HepG2 (cell line): Measurements from ENCODE around the gene DCDC1. TPM values are rescaled to one million over a fixed set of nuclear protein-coding genes. Genes with fewer than 3 reads are reported as not detected.
A peak's percentile ranks its signal among the peaks of the same experiment; 100 is the strongest.

Source experiments
- ATAD3A ChIP-seq: sonication (generic); formaldehyde crosslinking; IDR thresholded peaks from 2 replicates; pipeline ENCODE4 v1.4.0; 2020; ENCODE audit warnings: missing genetic modification reagents
- BRCA1 ChIP-seq: sonication (generic); formaldehyde crosslinking; IDR thresholded peaks from 2 replicates; pipeline ENCODE4 v1.4.0; 2020; ENCODE audit warnings: missing genetic modification reagents
- CEBPG ChIP-seq: IDR thresholded peaks from 2 replicates; pipeline ENCODE4 v1.6.1; 2016
- CHD4 ChIP-seq: fragments of 200-600 bp; sonication (generic); IDR thresholded peaks from 2 replicates; pipeline ENCODE4 v1.7.0; 2017; ENCODE audit warnings: mild to moderate bottlenecking, low read length, borderline replicate concordance
- EZH2 ChIP-seq: conservative IDR thresholded peaks from 2 replicates; pipeline ENCODE4 v1.6.1; 2012; ENCODE audit warnings: mild to moderate bottlenecking, low read depth, low read length, moderate library complexity
- FOXC1 ChIP-seq: sonication (generic); formaldehyde crosslinking; IDR thresholded peaks from 2 replicates; pipeline ENCODE4 v1.8.0; 2022; ENCODE audit warnings: mild to moderate bottlenecking, missing genetic modification reagents, borderline replicate concordance
- FOXO1 ChIP-seq: sonication (generic); formaldehyde crosslinking; IDR thresholded peaks from 2 replicates; pipeline ENCODE4 v1.4.0; 2020; ENCODE audit warnings: missing genetic modification reagents
- GTF2F1 ChIP-seq: fragments of 150-350 bp; IDR thresholded peaks from 2 replicates; pipeline ENCODE4 v1.6.1; 2014; ENCODE audit warnings: low read length
- HCFC1 ChIP-seq: fragments of 150-350 bp; IDR thresholded peaks from 2 replicates; pipeline ENCODE4 v1.6.1; 2014; ENCODE audit warnings: low read depth, low read length
- HNRNPH1 ChIP-seq: fragments of 200-400 bp; formaldehyde crosslinking; optimal IDR thresholded peaks from 2 replicates; pipeline ENCODE3; 2017; ENCODE audit warnings: mild to moderate bottlenecking, low read depth, low read length
- HNRNPL ChIP-seq: fragments of 200-400 bp; formaldehyde crosslinking; IDR thresholded peaks from 2 replicates; pipeline ENCODE4 v1.6.1; 2017; ENCODE audit warnings: mild to moderate bottlenecking, low read depth, low read length
- HOXD1 ChIP-seq: sonication (generic); formaldehyde crosslinking; IDR thresholded peaks from 2 replicates; pipeline ENCODE4 v1.5.0; 2020; ENCODE audit warnings: missing genetic modification reagents
- IRX3 ChIP-seq: sonication (generic); formaldehyde crosslinking; IDR thresholded peaks from 2 replicates; pipeline ENCODE4 v1.8.1; 2023; ENCODE audit warnings: mild to moderate bottlenecking, low read depth, missing genetic modification reagents, borderline replicate concordance
- JUND ChIP-seq: sonication (generic); formaldehyde crosslinking; IDR thresholded peaks from 2 replicates; pipeline ENCODE4 v1.8.0; 2022; ENCODE audit warnings: mild to moderate bottlenecking, missing genetic modification reagents
- KDM3A ChIP-seq: IDR thresholded peaks from 2 replicates; pipeline ENCODE4 v1.6.1; 2018; ENCODE audit warnings: low read depth, missing compliant biosample characterization
- KLF12 ChIP-seq: sonication (generic); formaldehyde crosslinking; IDR thresholded peaks from 2 replicates; pipeline ENCODE4 v1.4.0; 2020; ENCODE audit warnings: missing genetic modification reagents, borderline replicate concordance
- RAD51 ChIP-seq: fragments of 450-650 bp; IDR thresholded peaks from 2 replicates; pipeline ENCODE4 v1.6.1; 2016; ENCODE audit warnings: borderline replicate concordance
- SOX13 ChIP-seq, 3 experiments: fragments of 450-650 bp in 1 of 3; sonication (generic) in 1 of 3; formaldehyde crosslinking in 1 of 3; IDR thresholded peaks in 2 of 3; conservative IDR thresholded peaks in 1 of 3; 2 replicates each; pipeline versions ENCODE4 v1.5.0 to v1.6.1; 2016 to 2020; ENCODE audit warnings: antibody characterized with exemption in 1 of 3, mild to moderate bottlenecking in 1 of 3, missing compliant biosample characterization in 1 of 3, missing genetic modification reagents in 1 of 3, moderate library complexity in 1 of 3
- SRSF4 ChIP-seq: fragments of 200-400 bp; formaldehyde crosslinking; IDR thresholded peaks from one replicate; pipeline ENCODE4 v1.6.1; 2018; ENCODE audit warnings: mild to moderate bottlenecking, low read depth, low read length, moderate library complexity; ENCODE audit not compliant: poor library complexity, severe bottlenecking
- ZBTB43 ChIP-seq: sonication (generic); formaldehyde crosslinking; conservative IDR thresholded peaks from 2 replicates; pipeline ENCODE4 v1.4.0; 2020; ENCODE audit warnings: missing genetic modification reagents
- ZNF160 ChIP-seq: sonication (generic); formaldehyde crosslinking; IDR thresholded peaks from 2 replicates; pipeline ENCODE4 v1.8.0; 2022; ENCODE audit warnings: mild to moderate bottlenecking, inconsistent platforms, missing genetic modification reagents
- ZNF317 ChIP-seq: sonication (generic); formaldehyde crosslinking; IDR thresholded peaks from 2 replicates; pipeline ENCODE4 v1.5.0; 2020; ENCODE audit warnings: mild to moderate bottlenecking, missing genetic modification reagents
- ZNF468 ChIP-seq: sonication (generic); formaldehyde crosslinking; IDR thresholded peaks from 2 replicates; pipeline ENCODE4 v1.8.0; 2022; ENCODE audit warnings: mild to moderate bottlenecking, moderate library complexity, missing genetic modification reagents
- ZSCAN29 ChIP-seq: sonication (generic); formaldehyde crosslinking; conservative IDR thresholded peaks from 2 replicates; pipeline ENCODE4 v1.4.0; 2020; ENCODE audit warnings: mild to moderate bottlenecking, missing genetic modification reagents
- polyA plus RNA-seq, 8 experiments: library from polyadenylated mRNA; depleted of rRNA in 3 of 8; stranded (reverse) in 7 of 8; unstranded in 1 of 8; fragments of >200 nt; fragmentation: Illumina TruSeq in 4 of 8; extraction: Trizol in 4 of 8; gene quantifications; 2 replicates each; pipeline versions ENCODE4 v1.2.1 to v1.2.3, GENCODE V29; 2011 to 2016; ENCODE audit warnings: low read depth in 4 of 8, missing spikeins in 1 of 8, mixed read lengths in 1 of 8; ENCODE audit not compliant: insufficient read depth in 1 of 8
- total RNA-seq, 5 experiments: library from RNA; depleted of rRNA; stranded (reverse); fragments of >200 nt; fragmentation: Illumina TruSeq; extraction: Trizol; gene quantifications; 2 replicates each; pipeline ENCODE4 v1.2.3, GENCODE V29; 2016; ENCODE audit warnings: low read depth in 1 of 5
- TF ChIP-seq, protein P1 (sequence below): sonication (generic); formaldehyde crosslinking; IDR thresholded peaks from 2 replicates; pipeline ENCODE4 v1.4.0; 2020; ENCODE audit warnings: missing genetic modification reagents, borderline replicate concordance
- TF ChIP-seq, protein P2 (sequence below): sonication (generic); formaldehyde crosslinking; IDR thresholded peaks from 2 replicates; pipeline ENCODE4 v1.5.1; 2020; ENCODE audit warnings: missing genetic modification reagents, mild to moderate bottlenecking, borderline replicate concordance

DCDC1 gene
- total and polyA plus RNA-seq, 2 of the 13 experiments (the other 11 are each of a cell fraction or from before 2014, with no cell fraction given), result 0.12 to 0.27 TPM

GRCh38 chr11:31369348-31370329 is at the start of gene DCDC1, which contains the start of gene DNAJC24 (continued):
- TF ChIP-seq ZNF317 (peak; percentile 50; the same call in 1 of the 2 replicates), ATAD3A (CRISPR knock-in tag) (no peak), HOXD1 (CRISPR knock-in tag) (no peak), RAD51 (no peak), FOXC1 (no peak), CEBPG (CRISPR knock-in tag) (no peak), EZH2 (no peak), KLF12 (CRISPR knock-in tag) (no peak), KDM3A (CRISPR knock-in tag) (no peak), HNRNPH1 (peak; percentile 57), CHD4 (no peak), SRSF4 (no peak), SOX13 (IDR thresholded peaks at IDR 0.05) (no peak), SOX13 (CRISPR knock-in tag; conservative IDR thresholded peaks at IDR 0.05 in 1 of 2, IDR thresholded peaks at IDR 0.05 in 1 of 2) (peak in 1 of 2 experiments; percentile 36; a peak in 1 of 4 replicates), IRX3 (CRISPR knock-in tag) (no peak), JUND (no peak), FOXO1 (CRISPR knock-in tag) (peak; percentile 53; the same call in 1 of the 2 replicates), BRCA1 (CRISPR knock-in tag) (no peak), ZBTB43 (CRISPR knock-in tag) (no peak; the same call in 1 of the 2 replicates), HNRNPL (no peak), GTF2F1 (no peak), ZSCAN29 (CRISPR knock-in tag) (no peak), ZNF468 (CRISPR knock-in tag) (no peak), HCFC1 (peak; percentile 68), ZNF160 (CRISPR knock-in tag) (no peak)
- TF ChIP-seq, protein P1, sequence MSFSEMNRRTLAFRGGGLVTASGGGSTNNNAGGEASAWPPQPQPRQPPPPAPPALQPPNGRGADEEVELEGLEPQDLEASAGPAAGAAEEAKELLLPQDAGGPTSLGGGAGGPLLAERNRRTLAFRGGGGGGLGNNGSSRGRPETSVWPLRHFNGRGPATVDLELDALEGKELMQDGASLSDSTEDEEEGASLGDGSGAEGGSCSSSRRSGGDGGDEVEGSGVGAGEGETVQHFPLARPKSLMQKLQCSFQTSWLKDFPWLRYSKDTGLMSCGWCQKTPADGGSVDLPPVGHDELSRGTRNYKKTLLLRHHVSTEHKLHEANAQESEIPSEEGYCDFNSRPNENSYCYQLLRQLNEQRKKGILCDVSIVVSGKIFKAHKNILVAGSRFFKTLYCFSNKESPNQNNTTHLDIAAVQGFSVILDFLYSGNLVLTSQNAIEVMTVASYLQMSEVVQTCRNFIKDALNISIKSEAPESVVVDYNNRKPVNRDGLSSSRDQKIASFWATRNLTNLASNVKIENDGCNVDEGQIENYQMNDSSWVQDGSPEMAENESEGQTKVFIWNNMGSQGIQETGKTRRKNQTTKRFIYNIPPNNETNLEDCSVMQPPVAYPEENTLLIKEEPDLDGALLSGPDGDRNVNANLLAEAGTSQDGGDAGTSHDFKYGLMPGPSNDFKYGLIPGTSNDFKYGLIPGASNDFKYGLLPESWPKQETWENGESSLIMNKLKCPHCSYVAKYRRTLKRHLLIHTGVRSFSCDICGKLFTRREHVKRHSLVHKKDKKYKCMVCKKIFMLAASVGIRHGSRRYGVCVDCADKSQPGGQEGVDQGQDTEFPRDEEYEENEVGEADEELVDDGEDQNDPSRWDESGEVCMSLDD (CRISPR knock-in tag), result no peak
- TF ChIP-seq, protein P2, sequence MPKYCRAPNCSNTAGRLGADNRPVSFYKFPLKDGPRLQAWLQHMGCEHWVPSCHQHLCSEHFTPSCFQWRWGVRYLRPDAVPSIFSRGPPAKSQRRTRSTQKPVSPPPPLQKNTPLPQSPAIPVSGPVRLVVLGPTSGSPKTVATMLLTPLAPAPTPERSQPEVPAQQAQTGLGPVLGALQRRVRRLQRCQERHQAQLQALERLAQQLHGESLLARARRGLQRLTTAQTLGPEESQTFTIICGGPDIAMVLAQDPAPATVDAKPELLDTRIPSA (CRISPR knock-in tag), result no peak
